ENCODE data around the gene SART3. TPM values are rescaled to one million over a fixed set of nuclear protein-coding genes. Genes with fewer than 3 reads are reported as not detected.
"Not testable (repeated sequence)": the region's sequence is repeated elsewhere in the genome, so short reads cannot be mapped to it uniquely, and the experiment has no call there.

The SART3 gene
- total and polyA plus RNA-seq, 2 donors from 2014 or later: 14.9 to 59.1 TPM

DNA sequence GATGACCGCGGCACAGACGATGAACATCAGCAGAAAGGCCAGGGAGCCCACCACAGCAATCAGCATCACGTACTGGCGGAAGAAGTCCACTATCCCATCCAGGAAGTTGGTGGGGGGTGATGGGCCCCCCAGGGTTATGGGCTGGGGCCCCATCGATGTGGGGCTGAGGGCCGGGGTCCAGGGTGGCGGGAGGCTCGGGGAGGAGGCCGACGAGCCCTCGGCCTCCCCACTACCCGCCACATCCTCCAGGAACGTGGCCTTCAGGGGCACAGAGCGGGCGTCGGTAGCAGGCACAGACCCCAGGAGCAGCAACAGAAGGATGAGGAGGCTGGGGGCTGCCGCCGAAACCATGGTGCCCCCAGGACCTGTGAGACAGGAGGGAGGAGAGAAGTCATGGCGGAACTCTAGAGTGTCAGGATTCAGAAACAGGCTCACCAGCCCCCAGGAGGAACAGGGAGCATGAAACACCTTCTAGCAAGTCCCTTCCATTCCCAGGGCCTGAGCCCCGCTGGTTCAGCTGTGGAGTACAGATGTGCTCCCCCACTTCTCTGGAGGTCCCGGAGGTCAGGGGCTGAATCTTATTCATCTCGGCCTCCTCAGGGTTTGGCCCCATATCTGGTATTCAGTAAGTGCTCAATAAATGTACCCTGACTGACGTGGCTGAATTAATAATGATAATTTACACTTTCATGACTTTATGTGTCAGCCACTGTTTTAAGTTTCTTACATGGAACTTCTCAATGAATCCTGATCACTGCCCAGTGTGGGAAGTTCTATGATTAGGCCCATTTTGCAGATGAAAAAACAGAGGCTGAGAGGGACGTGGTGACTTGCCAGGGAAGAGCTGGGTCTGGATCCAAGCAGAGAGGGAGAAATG, 31.3 kb upstream of the SART3 start:
- H3K36me3 ChIP-seq (ENCODE audit: control insufficient read depth in 2 of 3, insufficient read depth in 3 of 3, low read length in 3 of 3): no peaks in the 10 kb centered on the region
- no peaks in the 10 kb centered on the region for H3K4me1 ChIP-seq (ENCODE audit: control insufficient read depth in 2 of 3, insufficient read depth in 2 of 3, low read depth in 1 of 3, low read length in 3 of 3)
- H3K27ac ChIP-seq (ENCODE audit: low read depth in 2 of 2, low read length in 2 of 2): no peak overlapping the region
- H3K27me3 ChIP-seq (ENCODE audit: control insufficient read depth, insufficient read depth, low read length): no peaks in the 10 kb centered on the region
- H3K9me3 ChIP-seq (ENCODE audit: control insufficient read depth in 2 of 3, insufficient read depth in 1 of 3, low read length in 3 of 3): no peaks in the 10 kb centered on the region
- no peak overlapping the region for H3K4me3 ChIP-seq (ENCODE audit: low read length in 3 of 3)
- no peak overlapping the region for H3K9ac ChIP-seq (ENCODE audit: low read length in 3 of 3)
- TF ChIP-seq, protein P1, sequence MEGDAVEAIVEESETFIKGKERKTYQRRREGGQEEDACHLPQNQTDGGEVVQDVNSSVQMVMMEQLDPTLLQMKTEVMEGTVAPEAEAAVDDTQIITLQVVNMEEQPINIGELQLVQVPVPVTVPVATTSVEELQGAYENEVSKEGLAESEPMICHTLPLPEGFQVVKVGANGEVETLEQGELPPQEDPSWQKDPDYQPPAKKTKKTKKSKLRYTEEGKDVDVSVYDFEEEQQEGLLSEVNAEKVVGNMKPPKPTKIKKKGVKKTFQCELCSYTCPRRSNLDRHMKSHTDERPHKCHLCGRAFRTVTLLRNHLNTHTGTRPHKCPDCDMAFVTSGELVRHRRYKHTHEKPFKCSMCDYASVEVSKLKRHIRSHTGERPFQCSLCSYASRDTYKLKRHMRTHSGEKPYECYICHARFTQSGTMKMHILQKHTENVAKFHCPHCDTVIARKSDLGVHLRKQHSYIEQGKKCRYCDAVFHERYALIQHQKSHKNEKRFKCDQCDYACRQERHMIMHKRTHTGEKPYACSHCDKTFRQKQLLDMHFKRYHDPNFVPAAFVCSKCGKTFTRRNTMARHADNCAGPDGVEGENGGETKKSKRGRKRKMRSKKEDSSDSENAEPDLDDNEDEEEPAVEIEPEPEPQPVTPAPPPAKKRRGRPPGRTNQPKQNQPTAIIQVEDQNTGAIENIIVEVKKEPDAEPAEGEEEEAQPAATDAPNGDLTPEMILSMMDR (IDR thresholded peaks at IDR 0.05; ENCODE audit: borderline replicate concordance, extremely low read depth, insufficient read depth): no peak
- FAIRE-seq (no peak), DNase-seq (no peak)
- intact Hi-C loops (cut with DNase I): no loop called here

DNA sequence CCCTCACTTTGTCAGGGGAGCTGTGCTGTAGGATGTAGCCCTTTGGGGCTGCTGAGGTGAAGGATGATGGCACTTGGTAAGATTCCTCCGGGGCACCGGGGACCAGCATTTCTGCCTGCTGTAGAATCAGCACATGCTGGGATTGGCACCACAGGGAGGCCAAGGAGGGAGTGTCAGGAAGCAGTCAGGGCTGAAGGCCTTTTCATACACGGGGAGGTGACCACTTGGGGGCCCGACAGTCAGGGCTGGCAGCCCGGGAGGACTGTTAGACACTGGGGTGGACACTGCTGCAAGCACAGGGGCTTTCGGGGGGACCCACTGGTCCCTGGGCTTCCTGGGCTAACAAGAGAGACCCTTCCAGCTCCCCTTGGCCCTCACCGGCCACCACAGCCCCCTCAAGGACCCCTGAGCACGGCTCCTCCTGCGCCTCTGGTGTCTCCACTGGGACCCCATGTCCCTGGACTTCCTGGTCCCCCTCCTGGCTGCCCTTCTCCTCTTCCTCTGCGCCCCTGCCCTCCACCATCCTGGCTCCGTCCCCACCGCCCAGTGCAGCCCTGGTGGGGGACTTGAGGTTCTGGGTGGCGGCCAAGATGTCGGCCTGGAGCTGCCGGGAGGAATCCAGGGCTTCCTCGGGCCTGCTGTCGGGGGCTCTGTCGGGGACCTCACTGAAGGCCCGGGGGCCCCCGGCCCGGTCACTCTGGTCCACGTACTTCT, 30.5 kb upstream of the SART3 start:
- TF ChIP-seq, protein P1 (IDR thresholded peaks at IDR 0.05; ENCODE audit: borderline replicate concordance, extremely low read depth, insufficient read depth): no peak
- FAIRE-seq (no peak), DNase-seq (peak in 1 of 5 donors; percentile 66)
- H3K4me1 ChIP-seq (ENCODE audit: control insufficient read depth in 2 of 3, insufficient read depth in 2 of 3, low read depth in 1 of 3, low read length in 3 of 3): no peaks in the 10 kb centered on the region
- H3K27ac ChIP-seq (ENCODE audit: low read depth in 2 of 2, low read length in 2 of 2): no peak overlapping the region
- no peaks in the 10 kb centered on the region for H3K36me3 ChIP-seq (ENCODE audit: control insufficient read depth in 2 of 3, insufficient read depth in 3 of 3, low read length in 3 of 3)
- intact Hi-C loops (cut with DNase I): no loop called here
- no peaks in the 10 kb centered on the region for H3K27me3 ChIP-seq (ENCODE audit: control insufficient read depth, insufficient read depth, low read length)
- no peaks in the 10 kb centered on the region for H3K9me3 ChIP-seq (ENCODE audit: control insufficient read depth in 2 of 3, insufficient read depth in 1 of 3, low read length in 3 of 3)
- H3K4me3 ChIP-seq (ENCODE audit: low read length in 3 of 3): no peak overlapping the region
- H3K9ac ChIP-seq (ENCODE audit: low read length in 3 of 3): no peak overlapping the region

DNA sequence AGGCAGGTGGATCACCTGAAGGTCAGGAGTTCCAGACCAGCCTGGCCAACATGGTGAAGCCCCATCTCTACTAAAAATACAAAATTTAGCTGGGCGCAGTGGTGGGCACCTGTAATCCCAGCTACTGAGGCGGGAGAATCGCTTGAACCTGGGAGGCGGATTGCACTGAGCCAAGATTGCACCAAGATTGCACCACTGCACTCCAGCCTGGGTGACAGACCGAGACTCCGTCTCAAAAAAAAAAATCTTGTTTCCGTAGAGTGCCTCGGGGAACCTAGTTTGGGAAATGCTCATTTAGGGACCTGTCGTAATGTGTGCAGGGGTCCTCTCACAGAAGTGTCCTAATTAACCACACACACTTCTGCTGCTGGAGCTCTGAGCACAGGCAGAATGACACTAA, 29.5 kb upstream of the SART3 start:
- H3K9me3 ChIP-seq (ENCODE audit: control insufficient read depth in 2 of 3, insufficient read depth in 1 of 3, low read length in 3 of 3); DNase-seq; H3K4me3 ChIP-seq (ENCODE audit: low read length in 3 of 3); H3K27ac ChIP-seq (ENCODE audit: low read depth in 2 of 2, low read length in 2 of 2); intact Hi-C loops (cut with DNase I); H3K4me1 ChIP-seq (ENCODE audit: control insufficient read depth in 2 of 3, insufficient read depth in 2 of 3, low read depth in 1 of 3, low read length in 3 of 3); H3K27me3 ChIP-seq (ENCODE audit: control insufficient read depth, insufficient read depth, low read length); H3K36me3 ChIP-seq (ENCODE audit: control insufficient read depth in 2 of 3, insufficient read depth in 3 of 3, low read length in 3 of 3); FAIRE-seq; H3K9ac ChIP-seq (ENCODE audit: low read length in 3 of 3): not testable (repeated sequence)

DNA sequence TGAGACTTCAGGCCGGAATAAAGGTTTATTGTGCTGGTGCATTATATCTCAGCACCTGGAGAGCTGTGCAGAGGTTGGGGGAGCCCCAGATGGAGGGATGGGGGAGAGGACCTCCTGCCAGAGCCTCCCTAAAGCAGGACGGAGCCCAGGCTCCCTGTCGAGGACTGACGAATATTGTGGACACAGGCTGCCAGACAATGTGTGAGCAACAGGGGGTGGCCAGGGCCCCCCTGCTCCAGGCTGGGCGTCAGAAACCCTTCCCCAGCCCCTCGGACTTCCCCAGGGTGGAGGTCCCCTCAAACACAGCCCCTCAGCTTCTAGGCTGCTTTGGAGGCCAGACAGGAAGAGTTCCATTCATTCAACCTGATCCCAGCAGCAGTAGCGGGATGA, 28.9 kb upstream of the SART3 start:
- intact Hi-C loops (cut with DNase I): no loop called here
- no peaks in the 10 kb centered on the region for H3K27me3 ChIP-seq (ENCODE audit: control insufficient read depth, insufficient read depth, low read length)
- no peaks in the 10 kb centered on the region for H3K9me3 ChIP-seq (ENCODE audit: control insufficient read depth in 2 of 3, insufficient read depth in 1 of 3, low read length in 3 of 3)
- no peak overlapping the region for H3K4me3 ChIP-seq (ENCODE audit: low read length in 3 of 3)
- FAIRE-seq (no peak), DNase-seq (peak in 1 of 5 donors; percentile 57)
- TF ChIP-seq, protein P1 (IDR thresholded peaks at IDR 0.05; ENCODE audit: borderline replicate concordance, extremely low read depth, insufficient read depth): no peak
- H3K27ac ChIP-seq (ENCODE audit: low read depth in 2 of 2, low read length in 2 of 2): no peak overlapping the region
- H3K4me1 ChIP-seq (ENCODE audit: control insufficient read depth in 2 of 3, insufficient read depth in 2 of 3, low read depth in 1 of 3, low read length in 3 of 3): no peaks in the 10 kb centered on the region
- H3K9ac ChIP-seq (ENCODE audit: low read length in 3 of 3): no peak overlapping the region
- H3K36me3 ChIP-seq (ENCODE audit: control insufficient read depth in 2 of 3, insufficient read depth in 3 of 3, low read length in 3 of 3): no peaks in the 10 kb centered on the region

Data from kidney (tissue), 14 donors.